ENCODE data around the gene GUCA2B.

The GUCA2B gene

GRCh38 chr1:42152907-42153600, at the start of gene GUCA2B:
Gene GUCA2B, plus strand, starts transcription at chr1:42153410. Its CDS starts 41 bp downstream, at chr1:42153451.
- DNase-seq (ENCODE audit: low spot score), result no peak

GRCh38 chr1:42105025-42105424, 48.2 kb upstream of the GUCA2B start:
- DNase-seq (ENCODE audit: low spot score), result no peak

DNA sequence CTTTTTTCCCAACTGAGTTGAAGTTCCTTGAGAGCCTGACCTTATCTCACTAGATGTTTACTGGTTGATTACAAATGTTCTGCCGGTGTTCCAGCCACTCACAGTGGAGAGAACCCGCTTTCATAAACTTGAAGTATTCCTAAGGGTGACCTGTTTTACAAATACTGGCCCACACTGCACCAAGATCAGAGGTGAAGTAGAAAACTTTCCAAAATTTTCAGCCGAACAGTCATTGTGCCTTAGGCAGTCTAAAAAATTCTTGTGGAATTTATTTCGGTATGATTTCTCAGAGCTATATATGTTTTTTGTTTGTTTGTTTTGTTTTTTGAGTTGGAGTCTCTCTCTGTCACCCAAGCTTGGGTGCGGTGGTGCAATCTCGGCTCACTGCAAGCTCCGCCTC, 44.9 kb upstream of the GUCA2B start:
- DNase-seq (ENCODE audit: low spot score), result no peak

DNA sequence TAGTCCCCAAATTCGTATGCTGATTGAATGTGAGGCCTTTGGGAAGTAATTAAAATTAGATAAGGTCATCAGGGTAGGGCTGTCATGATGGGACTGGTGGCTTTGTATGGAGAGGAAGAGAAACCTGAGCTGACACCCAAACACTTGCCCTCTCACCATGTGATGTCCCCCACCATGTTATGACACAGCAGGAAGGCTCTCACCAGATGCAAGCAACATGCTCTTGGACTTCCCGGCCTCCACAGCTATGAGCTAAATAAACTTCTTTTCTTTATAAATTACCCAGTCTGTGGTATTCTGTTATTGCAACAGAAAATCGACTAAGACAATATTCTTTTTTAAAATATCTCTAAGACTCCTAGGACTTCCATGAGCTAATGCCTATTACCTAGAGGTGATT, 43.6 kb upstream of the GUCA2B start:
- DNase-seq (ENCODE audit: low spot score), result no peak

DNA sequence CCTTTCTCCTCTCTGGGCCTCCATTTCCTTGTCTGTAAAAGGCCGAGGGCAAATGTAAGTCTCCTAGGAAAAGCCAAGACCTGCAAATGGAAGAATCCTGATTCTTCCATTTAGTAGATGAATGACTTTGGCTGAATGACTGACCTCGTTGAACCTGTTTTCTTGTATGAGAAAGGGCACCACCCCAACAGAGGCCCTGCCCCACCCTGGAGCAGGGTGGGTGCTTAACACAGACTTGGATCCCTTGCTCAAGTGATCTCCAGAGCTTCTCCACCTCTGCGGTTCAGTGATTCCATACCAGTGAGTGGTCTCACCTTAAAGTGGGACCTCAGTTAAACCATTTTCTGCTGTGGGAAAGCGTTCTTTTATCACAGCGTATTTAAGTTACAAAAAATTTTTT, 39.0 kb upstream of the GUCA2B start:
- no peak for DNase-seq (ENCODE audit: low spot score)

- DNase-seq (ENCODE audit: low spot score), result no peak
Measured at GRCh38 chr1:42117214-42117613, 36.0 kb upstream of the GUCA2B start.

DNA sequence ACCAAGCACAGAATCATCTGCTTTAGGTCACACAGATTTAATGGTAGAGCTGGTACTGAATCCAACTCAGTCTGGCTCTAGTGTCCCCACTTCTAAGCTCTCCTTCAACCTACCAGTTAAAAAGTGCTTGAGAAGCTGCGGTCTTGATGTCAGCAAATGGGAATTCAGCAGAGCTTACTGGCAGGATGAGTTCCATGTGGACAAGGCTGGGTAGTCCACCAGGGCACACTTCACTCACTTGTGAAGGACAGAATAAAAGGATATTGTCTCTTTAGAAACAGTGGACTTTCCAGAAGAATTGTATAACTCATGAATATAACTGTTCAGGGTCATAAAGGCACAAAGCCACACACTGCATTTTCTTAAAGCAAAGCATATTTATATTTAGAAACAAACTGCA, 35.1 kb upstream of the GUCA2B start:
- no peak for DNase-seq (ENCODE audit: low spot score)

- DNase-seq (ENCODE audit: low spot score), result no peak
Measured at GRCh38 chr1:42122408-42122807, 30.8 kb upstream of the GUCA2B start.

DNA sequence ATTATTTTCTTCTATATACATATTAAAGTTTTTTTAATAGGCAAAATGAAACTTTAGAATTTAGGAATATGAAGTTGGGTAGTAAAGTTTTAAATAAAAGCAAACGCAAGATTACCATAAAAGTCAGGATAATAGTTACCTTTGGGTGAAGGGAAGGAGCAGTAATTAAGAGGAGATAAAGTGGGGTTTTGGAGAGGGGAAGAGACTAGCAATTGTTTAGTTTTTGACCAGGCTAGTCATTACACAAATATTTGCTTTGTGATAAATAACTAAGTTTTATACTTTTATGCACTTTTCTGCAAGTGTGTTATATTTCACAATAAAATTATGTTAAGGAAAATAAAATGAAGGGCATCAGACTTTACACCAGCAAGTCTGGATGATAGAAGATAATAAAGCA, 27.7 kb upstream of the GUCA2B start:
- no peak for DNase-seq (ENCODE audit: low spot score)

DNA sequence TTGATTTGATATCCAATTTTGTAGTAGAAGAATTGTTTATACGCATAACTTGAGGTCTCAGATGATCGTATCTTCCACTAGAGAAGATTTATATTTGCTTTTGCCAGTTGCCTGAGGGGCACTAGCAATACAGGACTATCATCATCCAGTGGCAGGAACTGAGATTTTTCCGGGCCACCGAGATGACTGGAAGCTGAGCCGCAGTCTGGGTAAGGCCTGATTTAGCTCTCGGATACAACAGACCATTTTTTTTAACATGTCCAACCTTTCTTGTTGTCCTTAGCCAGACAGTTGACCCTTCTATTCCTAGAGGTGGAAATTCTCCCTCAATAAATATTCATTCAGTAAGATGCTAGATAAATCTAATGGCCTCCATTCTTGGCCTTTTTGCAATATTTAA, 25.4 kb upstream of the GUCA2B start:
- DNase-seq (ENCODE audit: low spot score), result no peak

DNA sequence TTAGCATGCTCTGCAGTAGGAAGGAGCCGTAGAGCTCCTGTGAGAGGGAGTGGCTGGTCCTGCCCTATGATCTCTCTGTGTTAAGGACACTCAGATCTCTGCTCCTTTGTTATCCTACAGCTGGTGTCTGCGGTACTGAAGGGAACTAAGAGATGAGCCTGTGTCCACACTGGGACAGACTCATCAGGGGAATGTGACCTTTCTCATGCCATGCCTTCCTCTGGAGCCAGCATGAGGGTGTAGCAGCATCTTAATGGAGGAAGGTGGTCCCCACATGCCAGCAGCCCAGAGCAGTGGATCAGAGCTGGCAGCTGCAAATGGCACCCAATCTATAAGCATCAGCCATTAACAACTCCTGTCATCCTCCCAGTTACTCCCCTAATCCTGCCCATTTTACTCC, 24.7 kb upstream of the GUCA2B start:
- no peak for DNase-seq (ENCODE audit: low spot score)

DNA sequence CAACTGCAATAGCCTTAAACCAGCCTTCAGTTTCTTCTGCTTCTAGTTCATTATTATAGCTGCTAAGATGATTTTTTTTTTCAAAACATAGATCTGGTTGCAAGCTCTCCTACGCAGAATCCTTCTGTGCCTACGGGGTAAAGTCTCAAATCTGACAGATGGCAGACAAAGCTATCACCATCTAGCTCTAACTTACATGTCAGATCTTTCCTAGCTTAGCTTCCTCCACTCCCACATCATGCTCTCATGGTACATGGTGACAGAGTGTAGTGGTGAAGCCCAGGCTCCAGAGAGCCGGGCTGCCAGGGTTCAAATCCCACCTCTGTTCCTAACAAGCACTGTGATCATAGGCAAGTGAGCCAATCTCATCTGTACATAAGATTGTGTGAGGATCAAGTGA, 24.2 kb upstream of the GUCA2B start:
- DNase-seq (ENCODE audit: low spot score), result no peak

- no peak for DNase-seq (ENCODE audit: low spot score)
Measured at GRCh38 chr1:42130061-42130660, 23.0 kb upstream of the GUCA2B start.

GRCh38 chr1:42133390-42133789, 19.8 kb upstream of the GUCA2B start:
- no peak for DNase-seq (ENCODE audit: low spot score)

DNA sequence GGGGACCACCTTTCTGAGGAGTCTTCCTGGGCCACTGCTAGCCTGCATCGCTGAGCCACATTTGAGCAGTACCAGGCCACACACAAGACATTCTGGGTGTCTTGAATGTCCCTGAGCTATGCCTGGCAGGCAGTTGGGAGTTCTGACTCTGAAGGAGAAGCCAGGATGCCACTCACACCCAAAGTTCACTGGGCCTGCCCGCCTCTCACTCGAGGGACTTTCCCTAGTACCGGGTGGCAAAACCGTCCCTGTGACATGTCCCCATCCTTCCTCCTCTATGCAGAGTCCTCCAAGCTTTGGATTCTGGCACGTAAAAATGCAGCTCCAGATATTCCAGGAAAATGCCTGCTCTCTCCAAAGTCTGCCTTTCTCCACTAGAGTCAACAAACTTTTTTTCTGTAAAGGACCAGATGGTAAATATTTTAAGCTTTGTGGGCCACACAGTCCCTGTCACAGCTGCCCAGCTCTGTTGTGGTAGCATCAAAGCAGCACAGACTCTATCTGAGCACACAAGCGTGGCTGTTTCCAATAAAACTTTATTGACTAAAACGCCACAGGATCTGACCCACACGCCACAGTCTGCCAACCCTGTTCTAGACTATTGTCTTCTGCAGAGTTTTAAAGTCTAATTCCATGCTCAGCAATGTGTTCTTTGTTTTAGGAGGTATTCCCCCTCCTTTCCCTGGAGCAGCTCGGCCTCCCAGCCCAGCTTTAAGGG, 19.2 kb upstream of the GUCA2B start:
- no peak for DNase-seq (ENCODE audit: low spot score)

GRCh38 chr1:42135426-42135825, 17.8 kb upstream of the GUCA2B start:
- peak; percentile 27 for DNase-seq (ENCODE audit: low spot score)

GRCh38 chr1:42136466-42136865, 16.7 kb upstream of the GUCA2B start:
- no peak for DNase-seq (ENCODE audit: low spot score)

GRCh38 chr1:42137766-42138165, 15.4 kb upstream of the GUCA2B start:
- no peak for DNase-seq (ENCODE audit: low spot score)

DNA sequence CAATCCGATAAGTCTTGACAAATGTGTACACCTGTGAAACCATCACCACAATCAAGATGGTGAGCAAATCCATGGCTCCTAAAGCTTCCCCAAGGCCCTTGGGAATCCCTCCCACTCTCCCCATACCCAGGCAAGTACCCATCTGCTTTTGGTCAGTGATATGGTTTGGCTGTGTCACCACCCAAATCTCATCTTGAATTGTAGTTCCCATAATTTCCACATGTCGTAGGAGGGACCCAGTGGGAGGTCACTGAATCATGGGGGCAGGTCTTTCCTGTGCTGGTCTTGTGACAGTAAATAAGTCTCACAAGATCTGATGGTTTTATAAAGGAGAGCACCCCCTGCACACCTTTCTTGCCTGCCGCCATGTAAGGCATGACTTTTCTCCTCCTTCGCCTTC, 14.6 kb upstream of the GUCA2B start:
- no peak for DNase-seq (ENCODE audit: low spot score)

GRCh38 chr1:42139444-42139843, 13.8 kb upstream of the GUCA2B start:
- DNase-seq (ENCODE audit: low spot score), result no peak

DNA sequence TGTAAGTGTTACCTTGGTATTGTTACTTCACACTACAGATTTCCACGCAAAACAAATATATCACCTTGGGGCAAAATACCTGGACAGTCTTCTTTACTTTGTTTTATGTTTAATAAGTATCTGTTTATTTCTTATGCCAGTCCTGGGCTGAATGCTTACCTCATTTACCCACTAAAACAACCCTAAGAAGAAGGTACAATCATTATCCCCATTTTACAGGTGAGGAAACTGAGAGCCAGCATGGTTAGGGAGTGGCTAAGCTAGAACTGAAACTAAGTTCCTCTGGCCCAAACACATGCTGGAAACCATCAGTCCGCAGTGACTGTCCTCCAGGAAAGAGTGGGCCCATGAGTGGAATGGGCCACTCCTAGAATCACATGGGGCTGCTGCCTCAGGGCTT, 13.0 kb upstream of the GUCA2B start:
- no peak for DNase-seq (ENCODE audit: low spot score)

- no peak for DNase-seq (ENCODE audit: low spot score)
Measured at GRCh38 chr1:42141978-42142377, 11.2 kb upstream of the GUCA2B start.

- DNase-seq (ENCODE audit: low spot score), result no peak
Measured at GRCh38 chr1:42142894-42143675, 10.1 kb upstream of the GUCA2B start.

Measured in COLO829 (cell line).